ENCODE measurements around the gene PLOD1. TPM values are rescaled to one million over a fixed set of nuclear protein-coding genes. Genes with fewer than 3 reads are reported as not detected.
A peak's percentile ranks its signal among the peaks of the same experiment; 100 is the strongest.

The PLOD1 gene
- total and polyA plus RNA-seq, 4 donors = 28.9 to 95.9 (median 70.1) TPM

GRCh38 chr1:11970441-11971185, 36.1 kb downstream of the PLOD1 start:
- intact Hi-C loops (cut with DNase I) = loop anchor here in 1 of 2 donors (10.0 kb wide), 1 partner anchor 56 kb away; no protein-coding TSS in a partner anchor
- 89 to 91% methylated on average over 17 of the region's 17 CpGs for WGBS, 2 donors
- no peak for DNase-seq
- peaks cover 2 to 3% of the 10 kb centered on the region in 2 donors for H3K36me3 ChIP-seq (ENCODE audit: control insufficient read depth in 1 of 2, insufficient read depth in 2 of 2, low read length in 1 of 2)
- H3K27ac ChIP-seq (ENCODE audit: low read depth in 1 of 2, low read length in 2 of 2) = no peak overlapping the region
- H3K4me3 ChIP-seq (ENCODE audit: low read length in 2 of 2) = no peak overlapping the region
- no peak for ATAC-seq (ENCODE audit: low FRiP score)
- H3K9me3 ChIP-seq (ENCODE audit: control insufficient read depth, low read length) = no peaks in the 10 kb centered on the region
- H3K27me3 ChIP-seq (ENCODE audit: control insufficient read depth in 1 of 2, insufficient read depth in 2 of 2, low read length in 1 of 2) = no peaks in the 10 kb centered on the region
- no peaks in the 10 kb centered on the region for H3K4me1 ChIP-seq (ENCODE audit: control insufficient read depth in 1 of 2, insufficient read depth in 2 of 2, low read length in 2 of 2)

- no peaks in the 10 kb centered on the region for H3K9me3 ChIP-seq (ENCODE audit: control insufficient read depth, low read length)
- no peaks in the 10 kb centered on the region for H3K27me3 ChIP-seq (ENCODE audit: control insufficient read depth in 1 of 2, insufficient read depth in 2 of 2, low read length in 1 of 2)
- no peak for ATAC-seq (ENCODE audit: low FRiP score)
- H3K4me1 ChIP-seq (ENCODE audit: control insufficient read depth in 1 of 2, insufficient read depth in 2 of 2, low read length in 2 of 2) = no peaks in the 10 kb centered on the region
- no peak overlapping the region for H3K27ac ChIP-seq (ENCODE audit: low read depth in 1 of 2, low read length in 2 of 2)
- 65 to 69% methylated on average over 3 of the region's 3 CpGs for WGBS, 2 donors
- intact Hi-C loops (cut with DNase I) = loop anchor here in 1 of 2 donors (10.0 kb wide), 1 partner anchor 63 kb away; no protein-coding TSS in a partner anchor
- no peak overlapping the region for H3K4me3 ChIP-seq (ENCODE audit: low read length in 2 of 2)
- H3K36me3 ChIP-seq (ENCODE audit: control insufficient read depth in 1 of 2, insufficient read depth in 2 of 2, low read length in 1 of 2) = peaks cover 0 to 3% of the 10 kb centered on the region in 2 donors
- no peak for DNase-seq
Observed at GRCh38 chr1:11977625-11978024, 43.1 kb downstream of the PLOD1 start.

- no peak overlapping the region for H3K4me3 ChIP-seq (ENCODE audit: low read length in 2 of 2)
- no peaks in the 10 kb centered on the region for H3K27me3 ChIP-seq (ENCODE audit: control insufficient read depth in 1 of 2, insufficient read depth in 2 of 2, low read length in 1 of 2)
- 84 to 87% methylated on average over 8 of the region's 8 CpGs for WGBS, 2 donors
- no peak for ATAC-seq (ENCODE audit: low FRiP score)
- H3K4me1 ChIP-seq (ENCODE audit: control insufficient read depth in 1 of 2, insufficient read depth in 2 of 2, low read length in 2 of 2) = no peaks in the 10 kb centered on the region
- intact Hi-C loops (cut with DNase I) = loop anchor here in 1 of 2 donors (10.0 kb wide), 1 partner anchor 64 kb away; no protein-coding TSS in a partner anchor
- peaks cover 0 to 3% of the 10 kb centered on the region in 2 donors for H3K36me3 ChIP-seq (ENCODE audit: control insufficient read depth in 1 of 2, insufficient read depth in 2 of 2, low read length in 1 of 2)
- no peak for DNase-seq
- no peak overlapping the region for H3K27ac ChIP-seq (ENCODE audit: low read depth in 1 of 2, low read length in 2 of 2)
- H3K9me3 ChIP-seq (ENCODE audit: control insufficient read depth, low read length) = no peaks in the 10 kb centered on the region
Observed at GRCh38 chr1:11978301-11978700, 43.8 kb downstream of the PLOD1 start.

GRCh38 chr1:11979028-11979850, 44.7 kb downstream of the PLOD1 start:
- peak overlapping the region; percentile 12 to 74 for H3K4me3 ChIP-seq (ENCODE audit: low read length in 2 of 2)
- H3K9me3 ChIP-seq (ENCODE audit: control insufficient read depth, low read length) = no peaks in the 10 kb centered on the region
- no peaks in the 10 kb centered on the region for H3K36me3 ChIP-seq (ENCODE audit: control insufficient read depth in 1 of 2, insufficient read depth in 2 of 2, low read length in 1 of 2)
- peak overlapping the region in 1 of 2 donors; percentile 61 for H3K27ac ChIP-seq (ENCODE audit: low read depth in 1 of 2, low read length in 2 of 2)
- no peaks in the 10 kb centered on the region for H3K4me1 ChIP-seq (ENCODE audit: control insufficient read depth in 1 of 2, insufficient read depth in 2 of 2, low read length in 2 of 2)
- 34 to 38% methylated on average over 29 of the region's 29 CpGs for whole genome bisulfite sequencing, 2 donors
- no peaks in the 10 kb centered on the region for H3K27me3 ChIP-seq (ENCODE audit: control insufficient read depth in 1 of 2, insufficient read depth in 2 of 2, low read length in 1 of 2)
- intact Hi-C loops (cut with DNase I) = loop anchor here in 1 of 2 donors (10.0 kb wide), 1 partner anchor 64 kb away; no protein-coding TSS in a partner anchor
- DNase-seq = peak; percentile 69 to 84
- ATAC-seq (ENCODE audit: low FRiP score) = peak; percentile 61

GRCh38 chr1:11979851-11980675, 45.5 kb downstream of the PLOD1 start, which contains the start of gene MFN2:
MFN2 (plus strand) TSS chr1:11980444; CDS start chr1:11989169, 8,725 bp downstream.
- no peaks in the 10 kb centered on the region for H3K9me3 ChIP-seq (ENCODE audit: control insufficient read depth, low read length)
- DNase-seq (peak; percentile 98), ATAC-seq (ENCODE audit: low FRiP score) (peak; percentile 97)
- intact Hi-C loops (cut with DNase I) = loop anchor here in 1 of 2 donors (5.0 to 10.0 kb wide), 3 partner anchors 43 to 143 kb away; no protein-coding TSS in a partner anchor
- peak within 1 kb of the TSS; percentile 32 to 61 for H3K27ac ChIP-seq (ENCODE audit: low read depth in 1 of 2, low read length in 2 of 2)
- no peaks in the 10 kb centered on the region for H3K4me1 ChIP-seq (ENCODE audit: control insufficient read depth in 1 of 2, insufficient read depth in 2 of 2, low read length in 2 of 2)
- no peaks in the 10 kb centered on the region for H3K36me3 ChIP-seq (ENCODE audit: control insufficient read depth in 1 of 2, insufficient read depth in 2 of 2, low read length in 1 of 2)
- 0 to 1% methylated on average over 66 to 74 of the region's 74 CpGs for WGBS, 2 donors
- H3K27me3 ChIP-seq (ENCODE audit: control insufficient read depth in 1 of 2, insufficient read depth in 2 of 2, low read length in 1 of 2) = no peaks in the 10 kb centered on the region
- peak within 1 kb of the TSS; percentile 61 to 74 for H3K4me3 ChIP-seq (ENCODE audit: low read length in 2 of 2)

GRCh38 chr1:11980676-11980972, 46.1 kb downstream of the PLOD1 start:
- Histone ChIP-seq H3K36me3 (ENCODE audit: control insufficient read depth in 1 of 2, insufficient read depth in 2 of 2, low read length in 1 of 2) (no peaks in the 10 kb centered on the region), H3K4me3 (ENCODE audit: low read length in 2 of 2) (peak overlapping the region; percentile 61 to 74), H3K4me1 (ENCODE audit: control insufficient read depth in 1 of 2, insufficient read depth in 2 of 2, low read length in 2 of 2) (no peaks in the 10 kb centered on the region), H3K27me3 (ENCODE audit: control insufficient read depth in 1 of 2, insufficient read depth in 2 of 2, low read length in 1 of 2) (no peaks in the 10 kb centered on the region), H3K9me3 (ENCODE audit: control insufficient read depth, low read length) (no peaks in the 10 kb centered on the region), H3K27ac (ENCODE audit: low read depth in 1 of 2, low read length in 2 of 2) (peak overlapping the region; percentile 14 to 32)
- ATAC-seq (ENCODE audit: low FRiP score) = no peak
- intact Hi-C loops (cut with DNase I) = loop anchor here in 1 of 2 donors (5.0 kb wide), 2 partner anchors 43 to 143 kb away; no protein-coding TSS in a partner anchor
- no peak for DNase-seq
- 1 to 2% methylated on average over 12 of the region's 12 CpGs for WGBS, 2 donors

GRCh38 chr1:11981378-11982009, 47.0 kb downstream of the PLOD1 start:
- no peak for ATAC-seq (ENCODE audit: low FRiP score)
- WGBS, 2 donors = 84 to 85% methylated on average over 13 of the region's 13 CpGs
- H3K4me1 ChIP-seq (ENCODE audit: control insufficient read depth in 1 of 2, insufficient read depth in 2 of 2, low read length in 2 of 2) = no peaks in the 10 kb centered on the region
- H3K36me3 ChIP-seq (ENCODE audit: control insufficient read depth in 1 of 2, insufficient read depth in 2 of 2, low read length in 1 of 2) = no peaks in the 10 kb centered on the region
- H3K27ac ChIP-seq (ENCODE audit: low read depth in 1 of 2, low read length in 2 of 2) = no peak overlapping the region
- no peaks in the 10 kb centered on the region for H3K9me3 ChIP-seq (ENCODE audit: control insufficient read depth, low read length)
- H3K4me3 ChIP-seq (ENCODE audit: low read length in 2 of 2) = no peak overlapping the region
- intact Hi-C loops (cut with DNase I) = loop anchor here in 1 of 2 donors (5.0 kb wide), 2 partner anchors 44 to 144 kb away; no protein-coding TSS in a partner anchor
- DNase-seq = no peak
- H3K27me3 ChIP-seq (ENCODE audit: control insufficient read depth in 1 of 2, insufficient read depth in 2 of 2, low read length in 1 of 2) = no peaks in the 10 kb centered on the region

Data from aorta (tissue), 5 donors.